ENCODE measurements around the gene NLRP5. TPM values are rescaled to one million over a fixed set of nuclear protein-coding genes. Genes with fewer than 3 reads are reported as not detected.
A peak's percentile ranks its signal among the peaks of the same experiment; 100 is the strongest.

The NLRP5 gene
- total RNA-seq, 2 donors from 2014 or later, result 0.34 TPM; not detected in 1

DNA sequence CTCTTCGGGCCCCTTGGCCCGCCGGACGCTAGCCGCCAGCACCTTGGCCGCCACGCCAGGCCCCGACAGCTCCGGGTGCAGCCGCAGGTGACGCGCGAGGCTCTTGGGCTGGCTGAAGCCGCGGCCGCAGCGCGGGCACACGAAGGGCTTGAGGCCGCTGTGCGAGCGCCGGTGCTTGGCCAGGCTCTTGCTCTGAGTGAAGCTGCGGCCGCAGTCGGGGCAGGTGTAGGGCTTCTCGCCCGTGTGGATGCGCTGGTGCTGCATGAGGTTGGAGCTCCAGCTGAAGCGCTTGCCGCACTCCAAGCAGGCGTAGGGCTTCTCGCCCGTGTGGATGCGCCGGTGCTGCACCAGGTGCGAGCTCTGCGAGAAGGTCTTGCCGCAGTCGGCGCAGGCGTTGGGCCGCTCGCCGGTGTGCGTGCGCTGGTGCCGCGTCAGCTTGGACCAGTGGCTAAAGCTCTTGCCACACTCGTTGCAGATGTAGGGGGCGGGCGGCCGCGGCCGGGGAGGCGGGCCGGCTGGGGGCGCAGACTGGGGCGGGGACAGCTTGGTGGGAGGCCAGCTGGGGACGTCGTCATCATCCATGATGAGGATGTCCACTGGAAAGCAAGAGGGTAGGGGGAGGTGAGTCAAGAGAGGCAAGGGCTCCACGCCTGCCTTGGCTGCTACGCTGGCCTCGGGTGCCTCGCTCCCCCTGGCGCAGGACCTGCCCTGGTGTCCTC is 102.1 kb downstream of the NLRP5 start:
- H3K27me3 ChIP-seq (replicated peaks; ENCODE audit: insufficient read depth), result no peaks in the 10 kb centered on the region
- peaks cover 3% of the 10 kb centered on the region for H3K4me1 ChIP-seq (replicated peaks)
- no peak for DNase-seq (ENCODE audit: low spot score)
- 96% methylated on average over 57 of the region's 66 CpGs for WGBS
- no peak for TF ChIP-seq POLR2A (IDR thresholded peaks at IDR 0.05)
- TF ChIP-seq, protein P1, sequence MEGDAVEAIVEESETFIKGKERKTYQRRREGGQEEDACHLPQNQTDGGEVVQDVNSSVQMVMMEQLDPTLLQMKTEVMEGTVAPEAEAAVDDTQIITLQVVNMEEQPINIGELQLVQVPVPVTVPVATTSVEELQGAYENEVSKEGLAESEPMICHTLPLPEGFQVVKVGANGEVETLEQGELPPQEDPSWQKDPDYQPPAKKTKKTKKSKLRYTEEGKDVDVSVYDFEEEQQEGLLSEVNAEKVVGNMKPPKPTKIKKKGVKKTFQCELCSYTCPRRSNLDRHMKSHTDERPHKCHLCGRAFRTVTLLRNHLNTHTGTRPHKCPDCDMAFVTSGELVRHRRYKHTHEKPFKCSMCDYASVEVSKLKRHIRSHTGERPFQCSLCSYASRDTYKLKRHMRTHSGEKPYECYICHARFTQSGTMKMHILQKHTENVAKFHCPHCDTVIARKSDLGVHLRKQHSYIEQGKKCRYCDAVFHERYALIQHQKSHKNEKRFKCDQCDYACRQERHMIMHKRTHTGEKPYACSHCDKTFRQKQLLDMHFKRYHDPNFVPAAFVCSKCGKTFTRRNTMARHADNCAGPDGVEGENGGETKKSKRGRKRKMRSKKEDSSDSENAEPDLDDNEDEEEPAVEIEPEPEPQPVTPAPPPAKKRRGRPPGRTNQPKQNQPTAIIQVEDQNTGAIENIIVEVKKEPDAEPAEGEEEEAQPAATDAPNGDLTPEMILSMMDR (IDR thresholded peaks at IDR 0.05), result no peak
- no peak for TF ChIP-seq POLR2AphosphoS5 (IDR thresholded peaks at IDR 0.05)
- intact Hi-C loops (cut with DNase I), result loop anchor here (10.0 kb wide), 1 partner anchor 166 kb away; no protein-coding TSS in a partner anchor
- H3K9me3 ChIP-seq, result no peaks in the 10 kb centered on the region
- no peak overlapping the region for H3K4me3 ChIP-seq
- H3K27ac ChIP-seq, result no peak overlapping the region
- peaks cover 0 to 13% of the 10 kb centered on the region in 2 donors for H3K36me3 ChIP-seq

DNA sequence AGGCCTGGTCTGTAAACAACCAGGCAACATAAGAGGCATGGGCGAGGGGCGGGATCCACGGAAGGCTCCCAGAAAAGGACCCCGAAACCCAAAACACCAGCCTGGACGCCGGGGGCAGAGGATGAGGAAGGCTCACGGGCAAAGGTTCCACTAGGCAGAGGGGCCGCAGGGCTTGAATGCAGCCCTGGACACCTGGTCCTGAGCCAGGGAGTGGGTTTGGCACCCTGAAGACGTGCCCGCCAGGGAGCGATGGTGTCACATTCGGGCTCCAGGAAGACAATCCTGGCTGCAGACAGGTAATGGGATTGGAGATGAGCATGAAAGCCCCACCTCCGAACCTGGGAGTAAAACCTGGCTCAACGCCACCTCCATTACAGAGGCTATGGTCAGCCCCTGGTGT is 102.8 kb downstream of the NLRP5 start:
- H3K36me3 ChIP-seq, result peaks cover 0 to 13% of the 10 kb centered on the region in 2 donors

DNA sequence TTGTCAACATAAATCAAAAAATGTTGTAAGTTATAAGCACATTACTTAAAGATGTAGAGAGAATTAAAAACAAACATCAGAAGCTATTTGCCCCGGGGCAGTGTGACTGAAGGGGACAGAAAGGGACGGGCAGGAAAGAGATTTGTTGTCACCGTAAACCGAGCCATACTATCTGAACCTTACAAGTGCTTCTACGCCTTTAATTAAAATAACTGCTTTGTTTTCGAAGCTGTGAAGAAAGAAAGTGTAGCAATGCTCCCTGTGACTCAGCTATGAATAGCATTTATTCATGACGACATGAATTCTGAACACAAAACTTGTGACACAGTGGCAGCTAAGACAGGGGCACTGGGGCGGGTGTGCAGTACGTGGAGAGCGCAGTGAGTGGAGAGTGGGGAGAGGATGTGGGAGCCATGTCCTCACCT is 104.5 kb downstream of the NLRP5 start:
- H3K4me3 ChIP-seq, result no peak overlapping the region
- H3K4me1 ChIP-seq (replicated peaks), result peaks cover 3% of the 10 kb centered on the region
- 56% methylated on average over 10 of the region's 10 CpGs for WGBS
- peak overlapping the region; percentile 21 to 46 for H3K27ac ChIP-seq
- no peaks in the 10 kb centered on the region for H3K9me3 ChIP-seq
- peaks cover 0 to 13% of the 10 kb centered on the region in 2 donors for H3K36me3 ChIP-seq
- intact Hi-C loops (cut with DNase I), result no loop called here
- TF ChIP-seq POLR2A (IDR thresholded peaks at IDR 0.05), result no peak
- TF ChIP-seq, protein P1 (IDR thresholded peaks at IDR 0.05), result no peak
- peak; percentile 41 for TF ChIP-seq POLR2AphosphoS5 (IDR thresholded peaks at IDR 0.05)
- H3K27me3 ChIP-seq (replicated peaks; ENCODE audit: insufficient read depth), result no peaks in the 10 kb centered on the region
- DNase-seq (ENCODE audit: low spot score), result peak; percentile 55

More for the DNA sequence above, 102.8 kb downstream of the NLRP5 start:
- Histone ChIP-seq H3K9me3 (no peaks in the 10 kb centered on the region), H3K27ac (no peak overlapping the region), H3K27me3 (replicated peaks; ENCODE audit: insufficient read depth) (no peaks in the 10 kb centered on the region), H3K4me3 (no peak overlapping the region), H3K4me1 (replicated peaks) (peaks cover 3% of the 10 kb centered on the region)
- no peak for DNase-seq (ENCODE audit: low spot score)
- WGBS, result 86% methylated on average over 14 of the region's 14 CpGs
- intact Hi-C loops (cut with DNase I), result loop anchor here (10.0 kb wide), 1 partner anchor 165 kb away; no protein-coding TSS in a partner anchor
- TF ChIP-seq, protein P1 (IDR thresholded peaks at IDR 0.05), result no peak
- TF ChIP-seq POLR2A (IDR thresholded peaks at IDR 0.05) (no peak), POLR2AphosphoS5 (IDR thresholded peaks at IDR 0.05) (no peak)

GRCh38 chr19:56091751-56092546 is 105.4 kb downstream of the NLRP5 start:
- intact Hi-C loops (cut with DNase I), result no loop called here
- peaks cover 0 to 13% of the 10 kb centered on the region in 2 donors for H3K36me3 ChIP-seq
- no peak overlapping the region for H3K4me3 ChIP-seq
- no peaks in the 10 kb centered on the region for H3K9me3 ChIP-seq
- H3K27ac ChIP-seq, result peak overlapping the region in 1 of 2 donors; percentile 46
- TF ChIP-seq, protein P1 (IDR thresholded peaks at IDR 0.05), result no peak
- no peak for TF ChIP-seq POLR2A (IDR thresholded peaks at IDR 0.05)
- no peak for TF ChIP-seq POLR2AphosphoS5 (IDR thresholded peaks at IDR 0.05)
- H3K27me3 ChIP-seq (replicated peaks; ENCODE audit: insufficient read depth), result no peaks in the 10 kb centered on the region
- WGBS, result 90% methylated on average over 38 of the region's 38 CpGs
- peaks cover 3% of the 10 kb centered on the region for H3K4me1 ChIP-seq (replicated peaks)
- no peak for DNase-seq (ENCODE audit: low spot score)
